COLO668 (cell line): Measurements from ENCODE around the gene PCDH10.

Experiments
- DNase-seq: peaks from one replicate; lab custom pipeline; 2025; ENCODE audit not compliant: unreplicated experiment; lab: John Stamatoyannopoulos, UW

The PCDH10 gene

GRCh38 chr4:133149364-133149695 is 236 bp downstream of the PCDH10 start:
- DNase-seq = no peak

GRCh38 chr4:133149932-133150471 is 908 bp downstream of the PCDH10 start:
- DNase-seq = no peak

- DNase-seq = peak; percentile 49
These were observed 1.6 kb downstream of the PCDH10 start for GRCh38 chr4:133150486-133151340.

- peak; percentile 49 for DNase-seq
These were observed 2.2 kb downstream of the PCDH10 start for GRCh38 chr4:133151341-133151690.

- DNase-seq = peak; percentile 24
These were observed 2.7 kb downstream of the PCDH10 start for GRCh38 chr4:133151691-133152329.

- DNase-seq = no peak
These were observed 3.3 kb downstream of the PCDH10 start for GRCh38 chr4:133152330-133152821.

GRCh38 chr4:133152831-133153481 is 3.9 kb downstream of the PCDH10 start:
- DNase-seq = no peak

GRCh38 chr4:133154725-133155124 is 5.6 kb downstream of the PCDH10 start:
- DNase-seq = no peak

- no peak for DNase-seq
These were observed 7.0 kb downstream of the PCDH10 start for GRCh38 chr4:133156096-133156495.

GRCh38 chr4:133156556-133156955 is 7.5 kb downstream of the PCDH10 start:
- DNase-seq = no peak

GRCh38 chr4:133157460-133158160 is 8.5 kb downstream of the PCDH10 start:
- no peak for DNase-seq

GRCh38 chr4:133160853-133161252 is 11.8 kb downstream of the PCDH10 start:
- no peak for DNase-seq

- DNase-seq = no peak
These were observed 12.6 kb downstream of the PCDH10 start for GRCh38 chr4:133161570-133162295.

- no peak for DNase-seq
These were observed 13.8 kb downstream of the PCDH10 start for GRCh38 chr4:133162941-133163340.

- DNase-seq = no peak
These were observed 29.9 kb downstream of the PCDH10 start for GRCh38 chr4:133178956-133179355.

GRCh38 chr4:133186210-133186609 is 37.1 kb downstream of the PCDH10 start:
- DNase-seq = no peak

GRCh38 chr4:133186845-133187244 is 37.8 kb downstream of the PCDH10 start:
- no peak for DNase-seq

- no peak for DNase-seq
These were observed 39.5 kb downstream of the PCDH10 start for GRCh38 chr4:133188433-133189146.

GRCh38 chr4:133189147-133189517 is 40.0 kb downstream of the PCDH10 start:
- no peak for DNase-seq

- no peak for DNase-seq
These were observed 41.0 kb downstream of the PCDH10 start for GRCh38 chr4:133190098-133190497.
